Measurements from ENCODE around the gene NME3.

DNA sequence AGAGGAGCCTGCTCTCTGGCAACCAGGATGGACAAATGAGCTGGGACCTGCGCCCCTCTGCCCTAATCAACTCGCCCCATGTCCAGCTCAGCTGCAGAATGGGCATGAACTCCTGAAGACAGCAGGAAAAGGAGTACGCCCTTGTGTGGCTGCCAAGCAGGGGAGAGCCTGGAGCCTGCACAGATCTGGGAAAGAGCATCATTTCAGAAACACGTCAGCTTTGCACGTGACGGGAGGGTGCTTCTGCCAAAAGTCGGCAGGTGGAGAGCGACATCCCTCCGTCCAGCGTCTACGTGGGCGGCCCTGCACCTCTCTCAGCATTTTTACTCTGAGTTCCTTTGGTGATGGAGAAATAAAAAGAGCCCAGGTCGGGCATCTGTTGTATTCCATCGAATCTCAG lies 18.5 kb downstream of the NME3 start:
- TF ChIP-seq SUZ12 (IDR thresholded peaks at IDR 0.05; ENCODE audit: extremely low read depth, insufficient read depth, insufficient read length) (no peak), YY1 (IDR thresholded peaks at IDR 0.05; ENCODE audit: insufficient read depth, insufficient read length) (no peak), ZNF274 (IDR thresholded peaks at IDR 0.05; ENCODE audit: low read depth, low read length) (no peak)

All from NT2/D1 (cell line).